GM19351 (cell line): ENCODE data around the gene BSDC1.
"Not testable (repeated sequence)": the region's sequence is repeated elsewhere in the genome, so short reads cannot be mapped to it uniquely, and the experiment has no call there.

Source experiments
- ATAC-seq: cut with Tn5 transposase; IDR thresholded peaks from one replicate; pipeline ENCODE4 v1.9.1; 2021; ENCODE audit warnings: mild to moderate bottlenecking, moderate library complexity; ENCODE audit not compliant: unreplicated experiment

Gene BSDC1, protein sequence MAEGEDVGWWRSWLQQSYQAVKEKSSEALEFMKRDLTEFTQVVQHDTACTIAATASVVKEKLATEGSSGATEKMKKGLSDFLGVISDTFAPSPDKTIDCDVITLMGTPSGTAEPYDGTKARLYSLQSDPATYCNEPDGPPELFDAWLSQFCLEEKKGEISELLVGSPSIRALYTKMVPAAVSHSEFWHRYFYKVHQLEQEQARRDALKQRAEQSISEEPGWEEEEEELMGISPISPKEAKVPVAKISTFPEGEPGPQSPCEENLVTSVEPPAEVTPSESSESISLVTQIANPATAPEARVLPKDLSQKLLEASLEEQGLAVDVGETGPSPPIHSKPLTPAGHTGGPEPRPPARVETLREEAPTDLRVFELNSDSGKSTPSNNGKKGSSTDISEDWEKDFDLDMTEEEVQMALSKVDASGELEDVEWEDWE

DNA sequence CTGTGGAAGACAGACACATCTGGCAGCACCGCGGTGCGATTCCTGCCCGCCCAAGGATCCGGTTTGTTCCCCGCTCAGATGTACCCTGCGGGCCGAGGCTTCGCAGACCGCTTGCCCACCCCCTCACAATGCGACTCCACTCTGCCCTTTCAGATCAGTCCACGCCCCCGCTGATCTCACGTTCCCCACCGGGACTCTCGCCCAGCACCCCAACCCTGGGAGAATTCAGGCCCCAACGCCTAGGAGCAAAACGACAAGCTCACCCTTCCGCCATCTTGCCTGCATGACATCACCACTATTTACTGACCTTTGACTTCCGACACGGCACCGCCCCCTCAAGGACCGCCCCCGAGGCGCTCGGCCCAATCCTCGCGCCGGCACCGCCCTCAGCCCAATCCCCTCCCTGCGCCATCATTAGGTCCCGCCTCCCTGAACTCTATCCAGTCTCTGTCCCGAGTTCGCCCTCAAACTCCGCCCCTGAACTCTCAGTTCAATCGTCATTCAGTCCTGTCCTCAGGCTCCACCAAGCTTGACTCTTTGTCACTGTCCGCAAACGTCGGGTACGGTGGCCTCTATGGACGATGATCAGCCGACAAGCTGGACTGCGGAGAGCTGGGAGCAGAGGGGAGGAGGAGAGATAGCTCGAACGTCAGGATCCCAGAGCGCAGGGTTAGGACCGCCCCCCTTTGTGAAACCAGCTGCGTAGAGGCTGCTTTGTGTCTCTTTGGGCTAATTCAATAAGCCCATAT lies at the start of gene BSDC1:
TSS of gene BSDC1 (minus strand) at position 301 of the 749 bp plus-strand sequence. CDS start at position 274, 27 bp downstream.
- peak; percentile 94 for ATAC-seq

DNA sequence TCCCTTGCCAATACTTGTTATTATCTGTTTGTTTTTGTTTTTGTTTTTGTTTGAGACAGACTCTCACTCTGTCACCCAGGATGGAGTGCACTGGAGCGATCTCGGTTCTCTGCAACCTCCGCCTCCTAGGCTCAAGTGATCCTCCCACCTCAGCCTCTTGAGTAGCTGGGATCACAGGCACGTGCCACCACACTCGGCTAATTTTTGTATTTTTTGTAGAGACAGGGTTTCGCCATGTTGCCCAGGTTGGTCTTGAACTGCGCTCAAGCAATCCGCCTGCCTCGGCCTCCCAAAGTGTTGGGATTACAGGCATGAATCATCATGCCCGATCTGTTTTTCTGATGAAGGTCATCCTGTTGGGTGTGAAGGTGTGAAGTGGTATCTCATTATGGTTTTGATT lies 47.2 kb upstream of the BSDC1 start:
- not testable (repeated sequence) for ATAC-seq

DNA sequence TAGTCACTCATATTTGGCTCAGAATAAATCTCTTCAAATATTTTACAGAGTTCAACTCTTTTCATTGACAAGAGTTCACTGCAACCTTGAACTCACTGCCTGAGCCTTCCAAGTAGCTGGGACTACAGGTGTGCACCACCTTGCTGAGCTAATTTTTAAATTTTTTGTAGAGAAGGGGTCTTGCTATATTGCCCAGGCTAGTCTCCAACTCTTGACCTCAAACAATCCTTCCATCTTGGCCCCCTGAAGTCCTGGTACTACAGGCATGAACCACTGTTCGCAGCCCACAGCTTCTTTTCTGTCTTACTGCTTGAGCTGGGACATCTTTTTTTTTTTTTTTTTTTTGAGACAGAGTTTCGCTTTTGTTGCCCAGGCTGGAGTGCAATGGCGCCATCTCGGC lies 44.5 kb upstream of the BSDC1 start:
- not testable (repeated sequence) for ATAC-seq

DNA sequence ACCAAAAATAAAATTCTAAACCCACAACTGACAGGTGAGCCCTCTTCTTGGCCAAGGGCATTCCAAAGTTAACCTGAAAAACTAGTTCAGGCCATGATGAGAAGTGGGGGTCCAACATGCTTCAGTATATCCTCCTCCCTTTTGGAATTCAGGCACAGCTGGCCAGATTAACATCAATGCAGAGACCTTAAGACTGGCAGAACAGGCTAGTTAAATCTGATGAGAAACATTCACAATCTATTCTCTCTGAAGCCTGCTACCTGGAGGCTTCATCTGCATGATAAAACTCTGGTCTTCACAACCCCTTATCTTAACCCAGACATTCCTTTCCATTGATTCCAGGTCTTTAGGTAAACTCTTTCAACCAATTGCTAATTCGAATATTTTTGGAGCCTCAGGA lies 43.9 kb upstream of the BSDC1 start:
- ATAC-seq = no peak

DNA sequence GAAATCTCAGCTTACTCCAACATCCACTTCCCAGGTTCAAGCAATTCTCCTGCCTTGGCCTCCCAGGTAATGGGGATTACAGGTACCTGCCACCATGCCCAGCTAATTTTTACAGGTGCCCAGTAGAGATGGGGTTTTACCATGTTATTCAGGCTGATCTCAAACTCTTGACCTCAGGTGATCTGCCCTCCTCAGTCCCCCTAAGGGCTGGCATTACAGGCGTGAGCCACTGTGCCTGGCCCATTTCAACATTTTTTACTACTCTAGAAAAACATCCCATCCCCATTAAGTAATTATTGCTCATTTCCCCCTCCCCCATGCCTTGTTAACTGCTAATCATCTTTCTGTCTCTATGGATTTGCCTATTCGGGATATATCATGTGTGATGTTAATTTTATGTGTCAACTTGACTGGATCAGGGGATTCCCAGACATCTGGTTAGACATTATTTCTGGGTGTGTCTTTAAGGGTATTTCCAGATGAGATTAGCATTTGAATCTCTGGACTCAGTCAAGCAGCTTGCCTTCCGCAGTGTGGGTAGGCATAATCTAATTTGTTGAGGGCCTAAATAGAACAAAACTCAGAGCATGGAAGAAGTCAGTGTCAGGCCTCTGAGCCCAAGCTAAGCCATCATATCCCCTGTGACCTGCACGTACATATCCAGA lies 37.6 kb upstream of the BSDC1 start:
- no peak for ATAC-seq

DNA sequence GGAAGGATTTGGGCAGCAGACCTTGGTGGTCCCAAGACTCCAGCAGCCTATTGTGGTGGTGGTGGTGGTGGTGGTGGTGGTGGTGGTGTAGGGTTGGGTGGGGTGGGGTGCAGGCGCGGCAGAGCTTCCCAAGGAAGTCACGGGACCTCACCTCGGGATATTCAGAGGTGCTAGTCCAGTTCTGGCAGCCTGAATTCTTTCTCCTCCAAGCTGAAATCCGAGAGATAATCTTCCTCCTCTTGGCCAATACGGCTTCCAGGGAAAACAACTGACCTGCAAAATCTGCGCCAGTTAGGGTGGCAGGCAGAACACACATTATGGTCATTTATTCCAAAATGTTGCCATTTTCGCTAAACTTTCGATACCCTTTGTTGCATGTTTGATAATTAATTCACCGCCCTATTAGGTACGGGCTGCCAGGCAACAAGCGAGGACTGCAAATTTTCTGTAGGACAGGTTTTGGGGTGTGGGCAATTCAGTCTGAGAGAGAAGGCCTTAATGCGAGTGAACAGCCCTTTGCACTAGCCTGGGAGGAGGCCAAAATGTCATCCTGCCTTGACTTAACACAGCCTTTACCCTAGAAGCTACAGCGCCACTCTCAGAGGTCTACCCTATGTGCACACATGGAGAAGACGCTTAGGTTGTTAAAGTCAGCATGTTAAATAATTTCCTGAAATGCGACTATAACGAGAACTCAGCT lies 33.2 kb upstream of the BSDC1 start:
- ATAC-seq = no peak

DNA sequence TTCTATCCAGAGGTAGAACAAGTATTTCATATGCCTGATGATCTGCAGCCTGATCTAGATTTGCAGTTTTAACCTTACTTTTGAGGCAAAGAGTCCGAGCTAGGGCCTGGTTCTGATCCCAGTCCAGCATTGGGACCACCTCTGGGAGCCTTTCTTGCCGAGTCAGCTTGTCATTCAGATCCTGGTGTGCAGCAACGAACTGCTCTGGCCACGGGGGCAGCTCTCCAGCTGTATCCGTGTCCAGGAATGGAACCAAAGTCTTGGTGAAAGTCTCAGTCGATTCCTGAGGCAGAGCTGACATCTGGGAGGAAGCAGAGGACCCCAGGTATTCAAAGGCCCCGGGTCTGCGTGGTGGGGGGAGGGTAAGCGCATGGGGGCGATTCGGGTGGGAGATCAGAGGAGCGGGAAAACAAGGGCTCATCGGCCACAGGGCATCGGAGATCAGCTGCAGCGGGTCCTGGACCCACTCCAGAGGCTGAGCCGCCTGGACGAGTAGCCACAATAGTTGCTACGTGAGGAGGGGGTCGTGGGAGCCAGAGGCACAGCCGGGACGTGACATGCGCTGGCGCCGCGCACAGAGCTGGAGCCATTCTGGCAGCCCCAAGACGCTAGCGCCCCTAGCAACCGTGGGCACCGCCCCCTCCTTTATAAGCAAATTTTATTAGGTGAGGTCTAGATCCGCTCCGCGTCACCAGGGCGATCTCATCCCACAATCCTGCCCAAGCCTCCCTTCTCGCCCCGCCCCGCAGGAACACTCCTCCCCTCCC lies 32.4 kb upstream of the BSDC1 start:
- ATAC-seq = no peak

DNA sequence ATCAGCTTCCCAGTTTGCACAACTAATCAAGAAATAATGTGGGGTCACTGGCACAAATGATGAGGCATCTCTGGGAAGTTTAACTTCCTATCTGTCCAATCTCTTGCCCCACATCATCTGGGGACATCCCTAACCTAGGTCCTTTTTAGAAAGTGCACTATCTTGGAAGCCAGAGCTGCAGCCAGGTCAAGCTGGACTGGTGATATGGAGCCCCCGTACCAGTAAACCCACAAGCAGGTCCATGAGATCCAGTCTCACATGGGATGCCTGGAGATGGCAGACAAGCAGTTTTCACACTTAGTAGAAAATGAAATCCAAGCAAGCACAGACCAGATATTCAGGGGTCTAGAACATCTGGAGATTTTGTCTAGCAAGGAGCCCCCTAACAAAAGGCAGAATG lies 27.5 kb upstream of the BSDC1 start:
- ATAC-seq = no peak

DNA sequence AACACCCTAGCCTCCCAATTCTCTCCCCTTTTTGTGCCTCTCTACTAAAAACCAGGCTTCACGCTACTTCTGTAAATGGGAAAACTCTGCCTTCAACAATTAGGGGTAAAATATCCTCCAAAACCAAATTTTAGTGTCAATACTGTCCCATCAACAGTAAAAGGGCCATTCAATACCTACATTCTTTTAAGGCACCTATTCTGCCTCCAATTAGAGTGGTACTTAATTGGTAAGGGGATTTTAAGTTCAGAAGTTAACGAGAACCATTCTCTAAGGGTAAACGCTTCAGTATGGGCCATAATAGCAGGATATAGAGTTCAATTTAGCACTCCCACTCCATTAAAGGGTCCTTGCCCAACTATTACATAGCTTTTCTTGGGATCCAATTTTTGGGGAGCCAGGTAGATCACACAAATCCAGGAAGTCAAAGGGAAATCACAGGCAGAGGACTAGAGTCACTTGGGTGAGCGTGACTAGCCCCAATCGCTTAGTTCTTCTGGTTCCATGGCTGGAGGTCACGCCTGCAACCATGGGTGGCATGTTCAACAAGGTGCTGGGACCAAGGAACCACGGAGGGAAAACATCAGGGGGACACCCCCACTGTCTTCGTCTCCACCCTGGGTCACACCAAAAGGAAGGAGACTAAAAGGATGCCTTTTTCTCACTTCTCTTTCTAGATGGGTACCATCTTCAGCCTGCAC lies 20.1 kb upstream of the BSDC1 start:
- no peak for ATAC-seq

DNA sequence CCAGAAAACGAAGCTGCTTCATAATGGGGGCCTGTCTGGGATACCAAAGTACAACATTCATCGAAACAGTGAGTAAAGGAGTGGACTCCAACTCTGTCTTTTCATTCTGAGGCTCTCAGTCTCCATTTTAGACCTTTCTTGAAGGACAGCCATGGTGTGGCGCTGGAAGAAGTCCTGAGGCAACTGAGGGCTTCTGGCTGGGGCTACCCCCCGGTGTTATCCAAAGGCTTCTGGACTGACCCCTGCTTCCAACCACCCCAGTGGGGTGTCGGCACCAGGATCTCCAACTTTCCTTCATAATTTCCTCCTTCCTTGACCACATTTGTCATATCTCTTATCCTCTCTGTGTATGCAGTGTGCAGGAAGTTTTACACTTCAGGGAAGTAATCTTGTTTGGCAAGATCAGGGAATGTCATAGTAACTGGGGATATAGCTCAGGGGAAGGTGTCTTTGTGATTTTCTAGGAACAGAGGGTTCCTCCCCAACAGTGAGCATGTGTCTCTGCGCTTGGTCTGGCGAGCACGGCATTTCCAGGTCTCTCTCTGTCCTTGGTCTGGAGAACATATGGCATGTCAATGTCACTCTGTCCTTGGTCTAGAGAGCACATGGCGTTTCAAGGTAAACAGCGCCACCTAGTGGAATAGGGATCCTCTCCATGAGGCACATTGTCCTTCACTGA lies 19.4 kb upstream of the BSDC1 start:
- ATAC-seq = no peak

DNA sequence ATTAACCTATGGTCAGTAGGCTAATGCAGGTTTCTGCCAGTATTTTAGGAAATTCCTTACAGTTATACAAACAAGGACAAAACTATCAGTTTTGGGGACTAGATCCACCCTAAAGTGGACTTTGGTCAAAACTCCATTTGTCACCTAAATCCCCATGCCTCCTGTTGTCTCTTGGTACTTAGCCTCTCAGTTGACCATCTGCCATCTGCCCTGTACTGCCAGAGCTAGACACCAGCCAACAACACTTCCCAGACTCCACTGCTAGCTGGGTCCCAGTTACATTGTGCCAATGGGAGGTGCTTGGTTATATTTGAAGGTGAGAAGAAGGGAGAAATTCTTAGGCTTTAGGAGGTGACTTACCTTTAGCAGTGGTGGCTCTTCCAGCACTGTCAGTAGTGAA lies 17.0 kb upstream of the BSDC1 start:
- ATAC-seq = no peak

DNA sequence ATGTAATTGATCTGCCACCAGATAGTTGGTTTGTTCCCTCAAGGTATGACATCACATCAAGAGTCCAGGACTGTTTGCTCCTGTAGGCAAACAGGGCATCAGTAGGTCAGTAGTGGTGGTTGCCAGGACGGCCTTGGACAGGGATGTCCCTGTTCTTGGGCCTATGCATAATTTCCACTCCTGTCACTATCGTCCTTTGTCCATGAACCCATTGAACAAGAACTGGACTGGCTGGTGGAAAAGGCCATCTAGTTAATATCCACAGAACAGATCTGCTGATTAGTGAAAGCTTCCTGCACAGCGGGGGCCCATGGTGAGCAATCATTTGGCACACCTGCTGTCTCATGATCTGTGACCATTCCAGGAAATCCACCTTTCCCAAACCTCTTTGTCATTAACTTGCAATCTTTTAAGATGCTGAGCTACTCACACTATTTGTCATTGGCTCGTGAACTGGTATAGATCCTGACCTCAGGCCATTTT lies 12.4 kb upstream of the BSDC1 start:
- ATAC-seq = no peak

DNA sequence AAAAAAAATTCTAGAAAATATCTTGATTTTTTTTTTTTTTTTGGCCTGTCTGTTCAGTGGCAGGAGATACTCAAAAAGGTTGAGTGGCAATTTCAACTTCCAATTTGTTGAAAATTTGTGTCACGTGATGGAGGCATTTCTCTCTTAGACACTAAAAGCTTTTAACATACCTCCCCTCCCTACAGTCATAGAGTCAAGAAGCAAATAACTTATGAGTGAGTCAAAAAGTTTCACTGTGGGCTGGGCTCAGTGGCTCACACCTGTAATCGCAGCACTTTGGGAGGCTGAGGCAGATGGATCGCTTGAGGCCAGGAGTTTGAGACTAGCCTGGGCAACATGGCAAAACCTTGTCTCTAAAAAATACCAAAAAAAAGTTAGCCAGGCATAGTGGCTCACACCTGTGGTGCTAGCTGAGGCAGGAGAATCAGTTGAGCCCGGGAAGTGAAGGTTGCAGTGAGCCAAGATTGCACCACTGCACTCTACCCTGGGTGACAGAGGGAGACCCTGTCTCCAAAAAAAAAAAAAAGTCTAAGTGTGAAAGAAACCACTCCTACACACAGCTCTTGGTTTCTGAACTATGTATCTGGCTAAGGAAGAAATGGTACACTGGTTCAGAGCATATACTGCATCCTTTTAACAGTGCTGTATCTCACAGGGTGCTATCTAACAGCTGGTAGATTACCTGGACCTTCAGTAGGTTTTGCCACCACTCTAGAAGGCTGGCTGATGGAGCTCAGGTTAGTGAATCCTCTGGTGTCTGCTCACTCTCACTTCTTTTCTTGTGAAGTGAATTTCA lies 11.6 kb upstream of the BSDC1 start:
- ATAC-seq = no peak

DNA sequence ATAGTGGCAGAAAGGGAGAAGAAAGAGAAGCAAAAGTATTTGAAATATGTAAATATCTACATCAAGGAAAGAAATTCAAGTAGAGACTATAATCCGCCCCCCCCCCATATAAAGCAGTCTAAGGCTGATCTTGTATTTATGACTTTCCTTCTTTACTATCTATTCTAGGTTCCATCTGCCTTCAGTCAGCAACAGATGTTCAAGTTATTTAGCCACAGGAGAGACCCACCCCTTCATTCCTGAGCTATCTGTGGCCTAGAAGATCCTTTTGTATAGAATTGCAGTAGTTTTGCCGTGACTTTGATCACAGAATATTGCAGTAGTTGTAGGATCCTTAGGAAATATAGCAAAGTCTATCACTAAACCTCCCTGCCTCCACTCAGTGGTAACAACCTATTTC lies 10.7 kb upstream of the BSDC1 start:
- no peak for ATAC-seq

DNA sequence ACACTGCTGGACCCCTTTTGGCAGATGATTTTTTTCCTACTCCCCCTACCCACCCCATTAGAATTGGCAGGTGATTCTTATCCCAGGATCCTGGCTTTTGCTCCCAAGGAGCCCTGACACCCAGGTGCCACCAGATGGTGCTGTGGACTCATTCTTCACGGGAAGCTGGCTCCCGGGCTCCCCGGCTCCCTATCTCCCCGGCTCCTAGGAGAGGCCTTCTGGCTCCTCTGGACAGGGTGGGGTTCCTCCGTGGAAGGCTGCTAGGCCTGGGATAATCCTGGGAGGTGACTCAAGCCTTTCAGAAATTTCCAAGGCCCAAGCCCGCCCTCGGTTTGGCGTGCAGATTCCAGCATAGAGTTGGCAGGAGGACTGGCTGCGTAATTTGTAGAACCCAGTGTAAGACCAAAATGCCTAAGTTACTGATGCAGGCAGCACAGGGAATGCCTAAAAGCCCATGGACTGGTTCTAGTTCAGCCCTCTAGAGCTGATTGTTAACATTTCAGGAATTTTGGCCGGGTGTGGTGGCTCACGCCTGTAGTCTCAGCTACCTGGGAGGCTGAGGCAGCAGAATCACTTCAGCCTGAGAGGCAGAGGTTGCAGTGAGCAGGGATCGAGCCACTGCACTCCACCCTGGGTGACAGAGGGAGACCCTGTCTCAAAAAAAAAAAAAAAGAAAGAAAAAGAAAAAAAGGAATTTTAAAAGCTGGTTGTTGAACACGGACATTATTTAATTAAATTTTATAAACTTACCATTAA lies 6.8 kb upstream of the BSDC1 start:
- ATAC-seq = no peak

DNA sequence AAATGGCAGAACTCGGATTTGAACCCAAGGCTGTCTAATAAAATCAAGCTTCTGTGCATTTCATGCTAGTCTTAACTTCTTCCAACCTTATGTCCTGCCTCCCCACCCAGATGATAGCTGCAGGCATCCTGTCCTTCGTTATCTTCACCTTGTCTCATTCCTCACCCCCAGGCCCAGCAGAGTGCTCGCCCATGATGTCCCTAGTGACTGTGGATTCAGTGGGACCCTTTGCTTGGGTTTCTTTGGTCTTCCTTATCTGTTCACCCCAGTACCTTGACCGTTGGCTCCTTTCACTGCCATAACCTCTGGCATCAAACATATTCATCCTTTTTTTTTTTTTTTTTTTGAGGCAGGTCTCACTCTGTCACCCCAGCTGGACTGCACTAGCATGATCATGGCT lies 5.6 kb upstream of the BSDC1 start:
- no peak for ATAC-seq

DNA sequence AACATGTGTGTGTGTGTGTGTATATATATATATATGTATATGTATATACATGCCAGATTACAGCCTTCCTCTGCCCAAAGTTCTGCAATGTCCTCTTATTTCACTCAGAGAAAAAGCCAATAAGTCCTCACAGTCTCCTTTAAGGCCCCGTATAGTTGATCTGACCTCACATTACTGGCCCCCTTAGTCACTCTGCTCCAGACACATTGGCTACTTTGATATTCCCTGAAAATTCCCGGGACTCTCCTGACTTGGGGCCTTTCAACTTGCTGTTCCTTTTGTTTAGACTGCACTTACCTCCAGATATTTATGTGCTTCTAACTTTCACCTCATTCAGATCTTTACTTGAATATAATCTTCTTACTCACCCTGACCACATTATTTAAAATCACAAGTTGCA lies 4.2 kb upstream of the BSDC1 start:
- no peak for ATAC-seq

DNA sequence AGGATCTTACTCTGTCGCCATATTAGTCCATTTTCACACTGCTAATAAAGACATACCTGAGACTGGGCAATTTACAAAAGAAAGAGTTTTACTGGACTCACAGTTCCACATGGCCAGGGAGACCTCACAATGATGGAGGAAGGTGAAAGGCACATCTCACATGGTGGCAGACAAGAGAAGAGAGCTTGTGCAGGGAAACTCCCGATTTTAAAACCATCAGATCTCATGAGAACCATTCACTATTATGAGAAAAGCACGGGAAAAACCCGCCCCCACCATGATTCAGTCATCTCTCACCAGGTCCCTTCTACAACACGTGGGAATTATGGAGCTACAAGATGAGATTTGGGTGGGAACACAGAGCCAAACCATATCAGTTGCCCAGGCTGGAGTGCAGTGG lies 2.3 kb upstream of the BSDC1 start:
- ATAC-seq = not testable (repeated sequence)
